PC-3 (cell line): ENCODE data around the gene TTC24. TPM values are rescaled to one million over a fixed set of nuclear protein-coding genes. Genes with fewer than 3 reads are reported as not detected.
A peak's percentile ranks its signal among the peaks of the same experiment; 100 is the strongest.

Source experiments
- ATAC-seq: fragments of 200-7000 bp; cut with Tn5 transposase; 2 replicates; pipeline ENCODE4 v1.9.1; 2020; ENCODE audit warnings: mild to moderate bottlenecking, moderate library complexity
- BruUV-seq: library from RNA; stranded (reverse); fragments of 400-500 nt; replicated peaks from 2 replicates; lab custom pipeline; 2021; lab: Mats Ljungman, UMichigan
- CTCF ChIA-PET: fragments of 300-600 bp; sonication (Branson Sonifier 250); formaldehyde crosslinking; loops from one replicate; lab custom pipeline; 2022; ENCODE audit warnings: antibody characterized with exemption; lab: Charles Lee
- POLR2A ChIA-PET: fragments of 300-600 bp; sonication (Branson Sonifier 250); formaldehyde crosslinking; loops from one replicate; lab custom pipeline; 2022; ENCODE audit warnings: antibody characterized with exemption; ENCODE audit not compliant: unreplicated experiment; lab: Charles Lee
- DNase-seq: peaks from one replicate; pipeline ENCODE4 v3.0.0-alpha.2; 2015
- H2AFZ ChIP-seq: fragments of 300-600 bp; sonication (generic); 2 replicates; pipeline ENCODE4 v1.6.0; 2016; ENCODE audit warnings: antibody characterized with exemption, low read length
- H3F3A ChIP-seq: fragments of 300-600 bp; sonication (generic); one replicate; pipeline ENCODE4 v1.6.0; 2017; ENCODE audit warnings: antibody characterized with exemption, low read length, control low read depth, mild to moderate bottlenecking; ENCODE audit not compliant: unreplicated experiment
- H3K27ac ChIP-seq: fragments of 300-600 bp; sonication (generic); 2 replicates; pipeline ENCODE4 v1.5.1; 2016; ENCODE audit warnings: mild to moderate bottlenecking, low read length
- H3K27me3 ChIP-seq: fragments of 300-600 bp; sonication (generic); 2 replicates; pipeline ENCODE4 v1.6.1; 2016; ENCODE audit warnings: low read length, mixed read lengths
- H3K36me3 ChIP-seq: fragments of 300-600 bp; sonication (generic); 2 replicates; pipeline ENCODE4 v1.6.1; 2016; ENCODE audit warnings: low read depth, mixed run types, low read length, mixed read lengths
- H3K4me1 ChIP-seq: fragments of 300-600 bp; sonication (generic); 2 replicates; pipeline ENCODE4 v1.5.1; 2016; ENCODE audit warnings: low read length; ENCODE audit not compliant: insufficient read depth
- H3K4me2 ChIP-seq: fragments of 300-600 bp; sonication (generic); 2 replicates; pipeline ENCODE4 v1.6.0; 2016; ENCODE audit warnings: low read length
- H3K4me3 ChIP-seq: fragments of 300-600 bp; sonication (generic); 2 replicates; pipeline ENCODE4 v1.5.1; 2016; ENCODE audit warnings: mild to moderate bottlenecking, low read length, mixed read lengths
- H3K79me2 ChIP-seq: fragments of 300-600 bp; sonication (generic); 2 replicates; pipeline ENCODE4 v1.6.1; 2017; ENCODE audit warnings: low read length, mixed read lengths
- H3K9ac ChIP-seq: fragments of 300-600 bp; sonication (generic); 2 replicates; pipeline ENCODE4 v1.6.0; 2016; ENCODE audit warnings: mild to moderate bottlenecking, low read length
- H3K9me2 ChIP-seq: fragments of 300-600 bp; sonication (generic); replicated peaks from 2 replicates; pipeline ENCODE4 v1.6.1; 2016; ENCODE audit warnings: mixed run types, low read length, mixed read lengths
- H3K9me3 ChIP-seq: fragments of 300-600 bp; sonication (generic); 2 replicates; pipeline ENCODE4 v1.6.1; 2016; ENCODE audit warnings: low read length, mixed read lengths
- H4K20me1 ChIP-seq: fragments of 300-600 bp; sonication (generic); 2 replicates; pipeline ENCODE4 v1.6.1; 2016; ENCODE audit warnings: low read length, mixed read lengths
- EZH2 ChIP-seq: fragments of 300-600 bp; sonication (generic); IDR thresholded peaks from one replicate; pipeline ENCODE4 v1.6.1; 2017; ENCODE audit warnings: antibody characterized with exemption, mild to moderate bottlenecking, low read length; ENCODE audit not compliant: unreplicated experiment
- EZH2phosphoT487 ChIP-seq: fragments of 300-600 bp; sonication (generic); IDR thresholded peaks from 2 replicates; pipeline ENCODE4 v1.6.1; 2018; ENCODE audit warnings: mild to moderate bottlenecking, antibody characterized with exemption, low read length, borderline replicate concordance
- intact Hi-C: fragments of 100-400 bp; cut with micrococcal nuclease; formaldehyde crosslinking; loops from 2 replicates; pipeline ENCODE4 v1.9.0; 2023
- total RNA-seq: library from RNA; depleted of rRNA; stranded (reverse); fragments of >200 nt; gene quantifications from 2 replicates; pipeline ENCODE4 v1.2.3, GENCODE V29; 2014
- TF ChIP-seq, protein P1 (sequence below): fragments of 300-600 bp; sonication (generic); conservative IDR thresholded peaks from 2 replicates; pipeline ENCODE4 v1.5.1; 2017; ENCODE audit warnings: antibody characterized with exemption, low read depth, mild to moderate bottlenecking, low read length

Gene TTC24
- total RNA-seq, 1 experiment from 2014 or later = not detected

DNA sequence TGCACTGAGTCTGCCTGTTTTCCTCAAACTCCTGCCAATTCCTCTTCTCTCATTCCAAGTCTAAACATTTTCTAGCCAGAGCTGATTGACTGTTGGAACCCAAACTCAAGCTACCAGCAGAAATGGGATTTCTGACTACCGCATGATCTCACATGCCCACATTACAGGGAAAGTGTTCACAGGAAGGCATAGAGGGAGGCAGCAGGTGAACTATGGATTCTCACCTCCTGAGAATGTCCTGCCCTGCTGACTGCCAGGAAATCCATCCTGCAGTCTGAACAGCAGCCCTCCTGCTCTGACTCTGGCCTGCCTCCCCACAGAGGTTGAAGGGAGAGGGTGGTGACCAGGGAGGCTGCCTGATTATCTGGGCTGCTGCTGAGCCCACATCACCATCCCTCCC, 29.7 kb upstream of the TTC24 start:
- ChIA-PET CTCF (no interaction called here), POLR2A (no interaction called here)
- Histone ChIP-seq H3K4me3 (no peak overlapping the region), H4K20me1 (no peaks in the 10 kb centered on the region), H3K9me2 (no peaks in the 10 kb centered on the region), H3K27me3 (no peaks in the 10 kb centered on the region), H3K4me1 (peaks cover 21% of the 10 kb centered on the region), H3K4me2 (no peak overlapping the region), H3K27ac (no peak overlapping the region), H3F3A (no peaks in the 10 kb centered on the region), H3K9me3 (no peaks in the 10 kb centered on the region), H3K36me3 (peaks cover 72% of the 10 kb centered on the region), H2AFZ (no peak overlapping the region), H3K9ac (no peak overlapping the region), H3K79me2 (no peaks in the 10 kb centered on the region)
- no peak for TF ChIP-seq EZH2phosphoT487
- TF ChIP-seq, protein P1, sequence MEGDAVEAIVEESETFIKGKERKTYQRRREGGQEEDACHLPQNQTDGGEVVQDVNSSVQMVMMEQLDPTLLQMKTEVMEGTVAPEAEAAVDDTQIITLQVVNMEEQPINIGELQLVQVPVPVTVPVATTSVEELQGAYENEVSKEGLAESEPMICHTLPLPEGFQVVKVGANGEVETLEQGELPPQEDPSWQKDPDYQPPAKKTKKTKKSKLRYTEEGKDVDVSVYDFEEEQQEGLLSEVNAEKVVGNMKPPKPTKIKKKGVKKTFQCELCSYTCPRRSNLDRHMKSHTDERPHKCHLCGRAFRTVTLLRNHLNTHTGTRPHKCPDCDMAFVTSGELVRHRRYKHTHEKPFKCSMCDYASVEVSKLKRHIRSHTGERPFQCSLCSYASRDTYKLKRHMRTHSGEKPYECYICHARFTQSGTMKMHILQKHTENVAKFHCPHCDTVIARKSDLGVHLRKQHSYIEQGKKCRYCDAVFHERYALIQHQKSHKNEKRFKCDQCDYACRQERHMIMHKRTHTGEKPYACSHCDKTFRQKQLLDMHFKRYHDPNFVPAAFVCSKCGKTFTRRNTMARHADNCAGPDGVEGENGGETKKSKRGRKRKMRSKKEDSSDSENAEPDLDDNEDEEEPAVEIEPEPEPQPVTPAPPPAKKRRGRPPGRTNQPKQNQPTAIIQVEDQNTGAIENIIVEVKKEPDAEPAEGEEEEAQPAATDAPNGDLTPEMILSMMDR = no peak
- no peak for TF ChIP-seq EZH2
- DNase-seq = no peak
- intact Hi-C loops = no loop called here
- no TSS peak for BruUV-seq
- ATAC-seq = no peak

GRCh38 chr1:156550346-156550745, 29.2 kb upstream of the TTC24 start:
- Histone ChIP-seq H3K4me1 (peaks cover 21% of the 10 kb centered on the region), H3K27me3 (no peaks in the 10 kb centered on the region), H4K20me1 (no peaks in the 10 kb centered on the region), H3K36me3 (peaks cover 73% of the 10 kb centered on the region), H3K9me3 (no peaks in the 10 kb centered on the region), H2AFZ (no peak overlapping the region), H3F3A (no peaks in the 10 kb centered on the region), H3K4me3 (no peak overlapping the region), H3K27ac (no peak overlapping the region), H3K9ac (no peak overlapping the region), H3K4me2 (no peak overlapping the region), H3K79me2 (no peaks in the 10 kb centered on the region), H3K9me2 (no peaks in the 10 kb centered on the region)
- intact Hi-C loops = no loop called here
- no peak for DNase-seq
- no peak for ATAC-seq
- CTCF ChIA-PET = no interaction called here
- TF ChIP-seq EZH2phosphoT487 (no peak), EZH2 (no peak)
- TF ChIP-seq, protein P1 = no peak
- POLR2A ChIA-PET = no interaction called here
- BruUV-seq = no TSS peak

DNA sequence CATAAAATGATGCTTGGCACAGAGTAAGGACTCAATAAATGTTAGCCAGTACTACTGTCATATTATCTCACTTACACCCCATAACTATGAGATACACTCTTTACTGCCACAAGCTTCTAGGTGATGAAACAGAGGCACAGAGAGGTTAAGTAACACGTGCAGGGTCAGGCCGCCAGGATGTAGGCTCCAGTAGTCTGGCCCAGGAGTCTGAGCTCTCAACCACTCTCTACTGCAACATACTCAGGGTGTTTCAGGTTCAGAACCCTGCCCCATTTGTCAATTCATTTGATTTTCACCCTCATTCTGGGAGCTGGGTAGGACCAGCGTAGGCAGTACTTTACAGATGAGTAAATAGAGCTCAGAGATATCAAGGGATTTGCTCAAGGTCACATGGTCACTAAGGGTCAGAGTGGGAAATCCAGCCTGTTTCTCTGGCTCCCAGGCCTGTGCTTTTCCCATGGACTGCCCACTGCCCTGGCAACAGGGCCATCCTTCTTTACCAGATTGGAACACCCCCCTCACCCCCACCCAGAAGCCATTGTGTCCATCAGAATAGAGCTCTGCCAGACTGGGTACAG, 28.4 kb upstream of the TTC24 start:
- H3K4me1 ChIP-seq = peaks cover 21% of the 10 kb centered on the region
- H2AFZ ChIP-seq = no peak overlapping the region
- H3F3A ChIP-seq = no peaks in the 10 kb centered on the region
- DNase-seq (no peak), ATAC-seq (no peak)
- no peaks in the 10 kb centered on the region for H3K27me3 ChIP-seq
- no peaks in the 10 kb centered on the region for H3K79me2 ChIP-seq
- ChIA-PET POLR2A (interaction anchor here (0.6 kb wide), 2 partner anchors 51 to 97 kb away, joined by 3 read pairs; no protein-coding TSS in a partner anchor), CTCF (no interaction called here)
- no peaks in the 10 kb centered on the region for H3K9me3 ChIP-seq
- H3K27ac ChIP-seq = peak overlapping the region; percentile 63
- peak overlapping the region; percentile 15 for H3K4me2 ChIP-seq
- H4K20me1 ChIP-seq = no peaks in the 10 kb centered on the region
- no peak for TF ChIP-seq EZH2phosphoT487
- TF ChIP-seq, protein P1 = no peak
- TF ChIP-seq EZH2 = no peak
- no peak overlapping the region for H3K4me3 ChIP-seq
- no peaks in the 10 kb centered on the region for H3K9me2 ChIP-seq
- peaks cover 76% of the 10 kb centered on the region for H3K36me3 ChIP-seq
- intact Hi-C loops = no loop called here
- H3K9ac ChIP-seq = peak overlapping the region; percentile 30; the same call in 1 of the 2 replicates
- BruUV-seq = no TSS peak
